GM12875 (cell line): ENCODE data around the gene GLDN.

Source experiments
- H3K4me3 ChIP-seq: one replicate; pipeline ENCODE4 v1.5.1; 2011; ENCODE audit warnings: low read depth, low read length, control low read depth
- CTCF ChIP-seq: IDR thresholded peaks from 2 replicates; pipeline ENCODE4 v1.5.1; 2011; ENCODE audit warnings: low read depth, mild to moderate bottlenecking, control low read depth, inconsistent platforms, low read length, moderate library complexity, borderline replicate concordance; ENCODE audit not compliant: insufficient read depth

Gene GLDN

GRCh38 chr15:51401051-51401780, 59.8 kb downstream of the GLDN start:
- no peak overlapping the region for H3K4me3 ChIP-seq
- no peak for TF ChIP-seq CTCF

- H3K4me3 ChIP-seq = no peak overlapping the region
- TF ChIP-seq CTCF = peak; percentile 80
These were observed 60.5 kb downstream of the GLDN start for GRCh38 chr15:51401872-51402517.

GRCh38 chr15:51403072-51403878, 61.8 kb downstream of the GLDN start:
- peak; percentile 42; the same call in 1 of the 2 replicates for TF ChIP-seq CTCF
- H3K4me3 ChIP-seq = no peak overlapping the region

- TF ChIP-seq CTCF = no peak
- no peak overlapping the region for H3K4me3 ChIP-seq
These were observed 62.7 kb downstream of the GLDN start for GRCh38 chr15:51403946-51404695.

- TF ChIP-seq CTCF = no peak
- no peak overlapping the region for H3K4me3 ChIP-seq
These were observed 64.5 kb downstream of the GLDN start for GRCh38 chr15:51405693-51406523.

- no peak for TF ChIP-seq CTCF
- no peak overlapping the region for H3K4me3 ChIP-seq
These were observed 72.9 kb downstream of the GLDN start for GRCh38 chr15:51414256-51414860.
